GM21381 (cell line): Measurements from ENCODE around the gene PRKAR1B.

Experiments
- ATAC-seq: cut with Tn5 transposase; IDR thresholded peaks from one replicate; pipeline ENCODE4 v1.9.1; 2021; ENCODE audit warnings: mild to moderate bottlenecking, moderate library complexity; ENCODE audit not compliant: unreplicated experiment

PRKAR1B gene

GRCh38 chr7:575425-576366 lies 151.4 kb downstream of the PRKAR1B start:
- no peak for ATAC-seq

- no peak for ATAC-seq
Observed at GRCh38 chr7:574661-575395, 152.3 kb downstream of the PRKAR1B start.

DNA sequence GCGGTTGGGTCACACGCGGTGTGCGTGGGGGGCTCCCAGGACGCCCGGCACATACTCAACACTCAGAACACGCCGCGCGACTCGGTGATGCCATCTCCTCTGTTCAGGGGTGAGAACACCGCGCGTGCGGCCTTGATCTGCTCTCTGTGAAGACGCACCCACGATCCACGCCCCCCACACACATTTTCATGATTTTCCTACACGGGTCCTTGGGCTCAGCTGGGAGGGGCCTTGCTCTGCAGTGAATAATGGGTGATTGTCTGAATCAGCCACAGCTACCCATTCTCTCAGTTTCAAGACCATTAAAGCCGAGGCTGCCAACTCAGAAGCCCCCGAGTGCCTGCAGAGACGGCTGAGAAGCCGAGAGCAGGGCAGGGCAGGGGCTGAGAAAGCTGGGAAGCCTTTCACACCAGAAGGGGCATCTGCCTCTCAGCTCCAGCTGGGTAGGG lies 153.1 kb downstream of the PRKAR1B start:
- ATAC-seq = no peak

- no peak for ATAC-seq
Observed at GRCh38 chr7:573269-573932, 153.7 kb downstream of the PRKAR1B start.

GRCh38 chr7:572416-573268 lies 154.4 kb downstream of the PRKAR1B start:
- ATAC-seq = no peak

GRCh38 chr7:571718-572415 lies 155.2 kb downstream of the PRKAR1B start:
- ATAC-seq = no peak

GRCh38 chr7:571096-571717 lies 155.9 kb downstream of the PRKAR1B start:
- no peak for ATAC-seq

GRCh38 chr7:570801-571070 lies 156.3 kb downstream of the PRKAR1B start:
- no peak for ATAC-seq

DNA sequence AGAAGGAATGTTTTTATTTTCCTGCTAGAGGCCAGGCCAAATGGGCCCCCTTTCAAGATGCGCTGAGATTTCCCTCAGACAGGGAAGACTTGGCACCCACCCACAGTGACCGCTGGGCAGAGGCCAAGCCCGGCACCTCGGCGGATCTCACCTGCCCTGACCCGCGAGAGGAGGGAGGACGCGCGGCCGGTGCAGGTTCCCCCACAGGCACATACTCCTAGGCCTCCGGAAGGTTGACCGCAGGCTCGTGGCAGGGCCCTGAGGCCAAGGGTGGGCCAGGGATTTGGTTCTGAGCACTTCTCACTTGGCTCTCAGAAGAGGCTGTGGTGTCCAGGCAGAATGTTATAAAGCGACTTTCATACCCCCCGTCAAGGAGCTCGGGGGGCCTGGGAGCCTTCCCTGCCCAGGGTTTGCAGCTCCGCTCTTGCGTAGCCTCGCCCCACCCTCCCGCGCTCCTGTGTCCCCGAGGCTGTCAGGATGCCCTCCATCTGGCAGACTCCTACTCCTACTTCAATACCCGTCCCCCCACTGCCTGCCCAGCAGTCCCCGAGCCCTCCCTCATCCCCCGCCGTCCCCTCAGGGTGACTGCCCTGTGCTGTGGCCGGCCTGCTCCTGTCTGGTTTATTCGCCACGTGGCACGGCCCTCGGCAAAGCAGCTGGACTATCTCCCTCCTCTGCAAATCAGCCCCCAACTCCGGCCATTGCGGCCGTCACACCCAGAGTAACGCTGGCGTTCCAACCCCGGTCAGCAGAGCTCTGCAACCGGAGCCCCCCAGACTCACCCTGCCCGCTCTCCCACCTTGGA lies 156.9 kb downstream of the PRKAR1B start:
- ATAC-seq = no peak

DNA sequence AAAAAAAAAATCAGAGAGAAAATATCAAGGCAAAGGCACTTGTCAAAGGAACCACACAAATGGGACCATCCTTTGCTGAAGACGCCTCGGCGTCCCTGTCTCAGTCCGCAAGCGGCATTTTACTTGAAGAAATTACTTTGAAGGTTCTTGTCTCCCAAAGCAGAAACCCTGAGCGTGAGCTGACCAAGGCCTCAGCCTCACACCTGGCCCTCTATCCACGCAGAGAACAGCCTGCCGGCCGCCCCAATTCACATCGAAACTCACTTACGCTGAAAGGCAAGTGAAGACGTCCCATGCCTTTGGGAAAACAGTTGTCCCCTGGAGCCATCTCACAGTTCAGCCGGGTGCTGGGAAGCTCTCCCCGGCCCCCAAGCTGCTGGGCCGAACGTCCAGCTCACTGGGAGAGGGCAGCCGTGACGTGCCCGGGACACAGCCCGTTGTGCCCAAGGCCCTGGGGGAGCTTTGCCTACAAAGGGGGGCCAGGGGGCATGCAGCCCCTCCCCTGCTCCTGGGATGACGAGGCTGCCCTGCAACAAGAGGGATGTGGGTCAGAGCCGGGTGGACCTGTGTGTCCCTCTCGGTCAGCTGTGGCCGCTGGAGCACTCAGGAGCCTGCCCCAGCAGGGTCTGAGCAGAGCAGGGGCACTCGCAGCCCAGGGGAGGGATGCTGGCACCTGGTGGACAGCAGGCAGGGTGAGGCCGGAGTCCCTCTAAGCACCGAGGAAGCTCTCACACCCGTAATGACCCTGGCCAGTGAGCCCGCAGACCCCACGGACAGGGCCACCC lies 157.8 kb downstream of the PRKAR1B start:
- ATAC-seq = no peak

GRCh38 chr7:568031-568951 lies 158.8 kb downstream of the PRKAR1B start:
- no peak for ATAC-seq

GRCh38 chr7:567305-567883 lies 159.7 kb downstream of the PRKAR1B start:
- no peak for ATAC-seq

DNA sequence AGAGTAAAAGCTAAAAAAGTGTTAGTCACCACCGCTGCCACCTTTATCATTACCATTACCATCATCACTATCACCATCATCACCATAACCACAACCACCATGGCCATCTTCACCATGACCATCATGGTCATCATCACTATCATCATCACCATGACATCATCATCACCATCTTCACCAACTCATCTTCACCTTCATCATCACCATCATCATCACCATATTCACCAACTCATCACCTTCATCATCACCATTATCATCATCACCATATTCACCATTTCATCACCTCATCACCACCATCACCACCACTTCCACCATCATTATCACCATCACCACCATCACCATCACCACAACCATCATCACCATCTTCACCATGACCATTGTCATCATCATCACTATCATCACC lies 161.0 kb downstream of the PRKAR1B start:
- ATAC-seq = no peak

GRCh38 chr7:564176-564865 lies 162.8 kb downstream of the PRKAR1B start:
- no peak for ATAC-seq

- ATAC-seq = no peak
Observed at GRCh38 chr7:563629-564170, 163.4 kb downstream of the PRKAR1B start.
